PFSK-1 (cell line): Measurements from ENCODE around the gene P2RY6.

Experiments used
- POLR2AphosphoS5 ChIP-seq: IDR thresholded peaks from 2 replicates; pipeline ENCODE4 v1.6.1; 2012; ENCODE audit warnings: low read depth, mild to moderate bottlenecking, control low read depth, low read length, moderate library complexity
- SIN3A ChIP-seq: IDR thresholded peaks from 2 replicates; pipeline ENCODE4 v1.6.1; 2012; ENCODE audit warnings: mild to moderate bottlenecking, low read length, moderate library complexity, borderline replicate concordance; ENCODE audit not compliant: insufficient read depth
- TAF1 ChIP-seq: IDR thresholded peaks from 2 replicates; pipeline ENCODE4 v1.6.1; 2012; ENCODE audit warnings: low read length, control low read depth, borderline replicate concordance; ENCODE audit not compliant: insufficient read depth

DNA sequence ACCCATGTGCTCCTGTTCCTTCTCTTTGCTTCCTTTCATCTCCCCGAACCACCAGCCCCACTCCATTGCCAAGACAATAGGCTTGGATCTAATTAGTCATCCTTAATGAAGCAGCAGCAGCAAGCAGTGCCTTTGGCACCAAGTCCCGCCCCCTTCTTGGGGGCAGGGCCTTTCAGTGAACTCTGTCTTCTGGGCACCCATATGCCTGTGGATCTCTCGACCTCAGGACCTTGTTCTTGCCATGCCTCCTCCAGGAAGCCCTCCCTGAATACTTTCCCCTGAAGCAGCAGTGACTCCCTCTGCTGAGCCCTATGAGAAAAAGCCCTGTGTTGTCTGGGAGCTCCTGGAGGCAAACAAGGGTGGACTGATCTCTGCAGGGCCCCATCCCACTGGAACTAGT is 68.0 kb downstream of the P2RY6 start:
- no peak for TF ChIP-seq POLR2AphosphoS5
- no peak for TF ChIP-seq SIN3A
- TF ChIP-seq TAF1 = no peak
